CD8-positive, alpha-beta memory T cell (primary cell): Measurements from ENCODE around the gene FBXW4. TPM values are rescaled to one million over a fixed set of nuclear protein-coding genes. Genes with fewer than 3 reads are reported as not detected.

Source experiments
- CTCF ChIA-PET: fragments of 350-600 bp; sonication (Branson Sonifier 250); formaldehyde crosslinking; loops from one replicate; lab custom pipeline; 2021; ENCODE audit warnings: antibody characterized with exemption; lab: Charles Lee
- POLR2A ChIA-PET: fragments of 350-600 bp; sonication (Branson Sonifier 250); formaldehyde crosslinking; loops from one replicate; lab custom pipeline; 2021; ENCODE audit warnings: antibody characterized with exemption; lab: Charles Lee
- DNase-seq, 5 donors: peaks; one replicate each; pipeline versions ENCODE4 v3.0.0 to v3.0.0-alpha.2; 2020 to 2022; ENCODE audit warnings: mixed read lengths in 1 of 5
- H3K27ac ChIP-seq: one replicate; pipeline ENCODE4 v1.7.0; 2013; ENCODE audit warnings: low read depth, mild to moderate bottlenecking, low read length, moderate library complexity
- H3K27me3 ChIP-seq: 2 replicates; pipeline ENCODE4 v1.7.0; 2013; ENCODE audit warnings: low read length, mild to moderate bottlenecking; ENCODE audit not compliant: insufficient read depth, poor library complexity, severe bottlenecking
- H3K36me3 ChIP-seq: 2 replicates; pipeline ENCODE4 v1.7.0; 2013; ENCODE audit warnings: mild to moderate bottlenecking, low read length, moderate library complexity; ENCODE audit not compliant: insufficient read depth
- H3K4me1 ChIP-seq: 2 replicates; pipeline ENCODE4 v1.7.0; 2013; ENCODE audit warnings: mild to moderate bottlenecking, low read length, moderate library complexity; ENCODE audit not compliant: insufficient read depth
- H3K4me3 ChIP-seq: 2 replicates; pipeline ENCODE4 v1.7.0; 2013; ENCODE audit warnings: mild to moderate bottlenecking, low read length
- H3K9me3 ChIP-seq: 2 replicates; pipeline ENCODE4 v1.7.0; 2013; ENCODE audit warnings: mild to moderate bottlenecking, low read length
- H3K27ac Mint-ChIP-seq, 8 donors: one replicate each; pipeline ENCODE4 v1.8.0; 2020 to 2021; ENCODE audit warnings: mixed read lengths in 8 of 8, mild to moderate bottlenecking in 6 of 8, inconsistent platforms in 3 of 8, moderate library complexity in 3 of 8
- H3K27me3 Mint-ChIP-seq, 2 donors: one replicate each; pipeline ENCODE4 v1.8.0; 2020 to 2021; ENCODE audit warnings: mixed read lengths in 2 of 2, mild to moderate bottlenecking in 1 of 2, moderate library complexity in 1 of 2
- H3K36me3 Mint-ChIP-seq, 3 donors: one replicate each; pipeline ENCODE4 v1.8.0; 2020 to 2021; ENCODE audit warnings: mixed read lengths in 3 of 3, inconsistent platforms in 1 of 3, mild to moderate bottlenecking in 1 of 3
- H3K4me1 Mint-ChIP-seq, 3 donors: one replicate each; pipeline ENCODE4 v1.8.0; 2020 to 2021; ENCODE audit warnings: mixed read lengths in 3 of 3, inconsistent platforms in 1 of 3, mild to moderate bottlenecking in 1 of 3
- H3K4me3 Mint-ChIP-seq, 7 donors: one replicate each; pipeline ENCODE4 v1.8.0; 2020 to 2021; ENCODE audit warnings: mixed read lengths in 7 of 7, mild to moderate bottlenecking in 6 of 7, moderate library complexity in 4 of 7, inconsistent platforms in 2 of 7
- H3K9me3 Mint-ChIP-seq, 5 donors: one replicate each; pipeline ENCODE4 v1.8.0; 2020 to 2022; ENCODE audit warnings: mixed read lengths in 5 of 5, mild to moderate bottlenecking in 3 of 5, moderate library complexity in 2 of 5, inconsistent platforms in 1 of 5
- polyA plus RNA-seq: library from polyadenylated mRNA; unstranded; fragments of 300-500 nt; fragmentation: Illumina TruSeq; gene quantifications from one replicate; pipeline ENCODE4 v1.2.3, GENCODE V29; 2021
- total RNA-seq, 2 experiments: library from RNA; stranded (reverse); gene quantifications; one replicate each; pipeline ENCODE4 v1.2.3, GENCODE V29; 2021

Gene FBXW4
- total and polyA plus RNA-seq, 3 experiments from 2014 or later = 13.1 to 54.4 (median 44.2) TPM

GRCh38 chr10:101724446-101724845 lies 29.5 kb upstream of the FBXW4 start:
- Mint-ChIP-seq H3K4me3 (no peak overlapping the region), H3K27ac (no peak overlapping the region), H3K27me3 (peaks cover 3 to 33% of the 10 kb centered on the region in 2 donors), H3K4me1 (no peaks in the 10 kb centered on the region), H3K9me3 (no peaks in the 10 kb centered on the region), H3K36me3 (peaks cover 0 to 1% (median 0%) of the 10 kb centered on the region in 3 donors)
- no peak for DNase-seq
- Histone ChIP-seq H3K9me3 (no peaks in the 10 kb centered on the region), H3K27me3 (no peaks in the 10 kb centered on the region), H3K36me3 (no peaks in the 10 kb centered on the region), H3K4me3 (no peak overlapping the region), H3K27ac (no peak overlapping the region), H3K4me1 (no peaks in the 10 kb centered on the region)
- ChIA-PET CTCF (no interaction called here), POLR2A (no interaction called here)

- no peak overlapping the region for H3K27ac Mint-ChIP-seq
- Histone ChIP-seq H3K36me3 (no peaks in the 10 kb centered on the region), H3K27ac (no peak overlapping the region), H3K4me1 (no peaks in the 10 kb centered on the region), H3K4me3 (no peak overlapping the region), H3K27me3 (no peaks in the 10 kb centered on the region), H3K9me3 (no peaks in the 10 kb centered on the region)
- H3K36me3 Mint-ChIP-seq = peaks cover 0 to 1% (median 0%) of the 10 kb centered on the region in 3 donors
- H3K4me1 Mint-ChIP-seq = no peaks in the 10 kb centered on the region
- H3K4me3 Mint-ChIP-seq = no peak overlapping the region
- CTCF ChIA-PET = interaction anchor here (1.8 kb wide), 1 partner anchor 14 kb away, joined by 5 read pairs; no protein-coding TSS in a partner anchor
- DNase-seq = no peak
- POLR2A ChIA-PET = no interaction called here
- H3K9me3 Mint-ChIP-seq = no peaks in the 10 kb centered on the region
- peaks cover 3 to 36% of the 10 kb centered on the region in 2 donors for H3K27me3 Mint-ChIP-seq
Measured at GRCh38 chr10:101723176-101723575, 28.2 kb upstream of the FBXW4 start.

DNA sequence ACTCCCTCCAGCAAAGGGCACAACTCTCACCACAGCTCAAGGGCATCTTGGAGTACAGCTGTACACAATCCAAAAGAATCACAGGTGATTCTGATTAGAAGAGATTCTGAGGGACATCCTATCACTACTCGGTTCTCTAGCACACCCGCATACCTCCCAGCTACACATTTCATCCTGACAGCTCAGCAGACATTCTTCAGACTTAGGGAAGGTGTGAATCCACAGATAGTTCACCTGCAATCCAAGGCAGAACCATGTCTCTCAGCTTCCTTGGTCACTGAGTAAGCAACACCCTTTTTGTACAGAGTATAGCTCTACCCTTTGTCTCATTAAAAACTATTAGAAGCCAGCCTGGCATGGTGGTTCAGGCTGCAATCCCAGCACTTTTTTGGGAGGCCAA lies 26.8 kb upstream of the FBXW4 start:
- Mint-ChIP-seq H3K4me3 (no peak overlapping the region), H3K27ac (no peak overlapping the region), H3K4me1 (no peaks in the 10 kb centered on the region), H3K36me3 (peaks cover 0 to 1% (median 0%) of the 10 kb centered on the region in 3 donors), H3K27me3 (peaks cover 3 to 36% of the 10 kb centered on the region in 2 donors), H3K9me3 (no peaks in the 10 kb centered on the region)
- no peaks in the 10 kb centered on the region for H3K4me1 ChIP-seq
- H3K27me3 ChIP-seq = no peaks in the 10 kb centered on the region
- H3K36me3 ChIP-seq = no peaks in the 10 kb centered on the region
- H3K9me3 ChIP-seq = no peaks in the 10 kb centered on the region
- no peak overlapping the region for H3K4me3 ChIP-seq
- POLR2A ChIA-PET = no interaction called here
- no peak overlapping the region for H3K27ac ChIP-seq
- no peak for DNase-seq
- CTCF ChIA-PET = interaction anchor here (1.8 kb wide), 1 partner anchor 16 kb away, joined by 5 read pairs; no protein-coding TSS in a partner anchor

DNA sequence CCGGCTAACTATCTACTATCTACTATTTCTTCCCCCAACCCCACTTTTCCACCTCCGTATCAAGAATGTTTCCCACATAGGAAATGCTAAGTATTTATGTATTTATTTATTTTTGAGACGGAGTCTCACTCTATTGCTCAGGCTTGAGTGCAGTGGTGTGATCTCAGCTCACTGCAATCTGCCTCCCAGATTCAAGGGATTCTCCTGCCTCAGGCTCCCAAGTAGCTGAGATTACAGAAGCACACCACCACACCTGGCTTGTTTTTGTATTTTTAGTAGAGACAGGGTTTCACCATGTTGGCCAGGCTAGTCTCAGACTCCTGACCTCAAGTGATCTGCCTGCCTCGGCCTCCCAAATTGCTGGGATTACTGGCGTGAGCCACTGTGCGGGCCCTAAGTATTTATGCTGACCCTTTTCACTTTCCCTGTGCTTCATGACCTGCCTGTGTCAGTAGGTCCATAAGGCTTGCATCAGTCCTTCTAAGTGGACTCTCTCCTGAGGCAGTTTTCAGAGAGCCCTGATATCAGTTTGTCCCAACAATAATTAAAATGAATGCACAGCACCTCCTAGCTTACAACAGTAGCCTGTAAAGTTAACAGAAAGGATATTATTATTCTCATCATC lies 25.7 kb upstream of the FBXW4 start:
- CTCF ChIA-PET = no interaction called here
- no peak overlapping the region for H3K27ac ChIP-seq
- no peaks in the 10 kb centered on the region for H3K27me3 ChIP-seq
- Mint-ChIP-seq H3K9me3 (no peaks in the 10 kb centered on the region), H3K27me3 (peaks cover 3 to 37% of the 10 kb centered on the region in 2 donors), H3K27ac (no peak overlapping the region), H3K36me3 (peaks cover 0 to 1% (median 0%) of the 10 kb centered on the region in 3 donors), H3K4me3 (no peak overlapping the region), H3K4me1 (no peaks in the 10 kb centered on the region)
- POLR2A ChIA-PET = no interaction called here
- no peaks in the 10 kb centered on the region for H3K4me1 ChIP-seq
- no peak for DNase-seq
- H3K4me3 ChIP-seq = no peak overlapping the region
- no peaks in the 10 kb centered on the region for H3K36me3 ChIP-seq
- H3K9me3 ChIP-seq = no peaks in the 10 kb centered on the region

DNA sequence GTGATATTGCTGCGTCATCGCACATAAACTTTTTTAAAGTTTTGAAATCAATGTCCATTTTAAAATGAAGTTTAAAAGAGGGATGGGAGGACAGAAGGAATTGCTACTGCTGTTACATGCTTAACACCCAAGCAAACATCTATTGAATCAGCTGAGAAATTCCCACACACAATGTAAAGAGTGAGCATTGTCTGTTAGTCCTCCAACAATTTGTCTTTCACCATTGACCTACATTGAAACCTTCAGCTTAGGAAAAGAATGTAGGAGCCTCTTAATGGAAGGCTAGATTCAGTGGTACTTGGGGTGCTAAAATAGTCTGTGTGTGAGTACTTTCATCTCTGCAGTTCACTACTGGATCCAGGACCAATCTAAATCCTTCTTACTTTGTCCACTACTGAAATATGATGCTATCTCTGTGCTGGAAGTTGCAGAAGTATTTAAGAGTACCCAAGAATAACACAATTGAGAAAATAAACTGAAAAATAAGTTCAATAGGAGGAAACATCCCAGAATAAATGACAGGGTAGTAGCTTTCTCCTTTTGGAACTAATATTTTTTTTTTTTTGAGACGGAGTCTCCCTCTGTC lies 23.8 kb upstream of the FBXW4 start:
- Histone ChIP-seq H3K27me3 (no peaks in the 10 kb centered on the region), H3K4me3 (no peak overlapping the region), H3K27ac (no peak overlapping the region), H3K4me1 (no peaks in the 10 kb centered on the region), H3K9me3 (no peaks in the 10 kb centered on the region), H3K36me3 (no peaks in the 10 kb centered on the region)
- Mint-ChIP-seq H3K27me3 (peaks cover 3 to 36% of the 10 kb centered on the region in 2 donors), H3K4me3 (no peak overlapping the region), H3K4me1 (no peaks in the 10 kb centered on the region), H3K9me3 (no peaks in the 10 kb centered on the region), H3K36me3 (peaks cover 0 to 1% (median 0%) of the 10 kb centered on the region in 3 donors), H3K27ac (no peak overlapping the region)
- DNase-seq = no peak
- ChIA-PET POLR2A (no interaction called here), CTCF (interaction anchor here (0.6 kb wide), 1 partner anchor 12 kb away, joined by 3 read pairs; no protein-coding TSS in a partner anchor)

DNA sequence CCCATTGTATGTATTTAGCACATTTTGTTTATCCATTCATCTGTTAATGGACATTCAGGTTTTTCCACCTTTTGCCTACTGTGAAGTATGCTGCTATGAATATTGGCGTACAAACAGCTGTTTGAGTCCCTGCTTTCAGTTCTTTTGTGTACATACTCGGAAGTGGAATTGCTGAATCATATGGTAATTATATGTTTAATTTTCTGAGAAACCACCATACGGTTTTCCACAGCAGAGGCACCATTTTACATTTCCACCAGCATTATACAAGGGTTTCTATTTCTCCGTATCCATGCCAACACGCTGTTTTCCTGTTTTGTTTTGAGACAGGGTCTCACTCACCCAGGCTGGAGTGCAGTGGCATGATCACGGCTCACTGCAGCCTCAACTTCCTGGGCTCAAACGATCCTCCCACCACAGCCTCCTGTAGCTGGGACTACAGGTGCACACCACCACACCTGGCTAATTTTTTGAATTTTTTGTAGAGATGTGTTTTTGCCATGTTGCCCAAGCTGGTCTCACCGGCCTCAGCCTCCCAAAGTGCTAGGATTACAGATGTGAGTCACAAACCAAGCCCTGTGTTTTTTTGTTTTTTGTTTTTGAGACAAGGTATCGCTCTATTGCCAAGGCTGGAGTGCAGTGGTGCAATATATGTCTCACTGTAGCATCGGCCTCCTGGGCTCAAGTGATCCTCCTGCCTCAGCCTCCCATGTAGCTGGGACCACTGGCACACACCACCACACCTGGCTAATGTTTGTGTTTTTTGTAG lies 22.1 kb upstream of the FBXW4 start:
- Mint-ChIP-seq H3K4me3 (no peak overlapping the region), H3K36me3 (no peaks in the 10 kb centered on the region), H3K27me3 (peaks cover 3 to 34% of the 10 kb centered on the region in 2 donors), H3K9me3 (no peaks in the 10 kb centered on the region), H3K27ac (no peak overlapping the region), H3K4me1 (no peaks in the 10 kb centered on the region)
- Histone ChIP-seq H3K27ac (no peak overlapping the region), H3K4me3 (no peak overlapping the region), H3K9me3 (no peaks in the 10 kb centered on the region), H3K4me1 (no peaks in the 10 kb centered on the region), H3K27me3 (no peaks in the 10 kb centered on the region), H3K36me3 (no peaks in the 10 kb centered on the region)
- POLR2A ChIA-PET = no interaction called here
- CTCF ChIA-PET = no interaction called here
- DNase-seq = no peak

GRCh38 chr10:101712997-101713396 lies 18.0 kb upstream of the FBXW4 start:
- ChIA-PET POLR2A (no interaction called here), CTCF (no interaction called here)
- H3K9me3 Mint-ChIP-seq = no peaks in the 10 kb centered on the region

DNA sequence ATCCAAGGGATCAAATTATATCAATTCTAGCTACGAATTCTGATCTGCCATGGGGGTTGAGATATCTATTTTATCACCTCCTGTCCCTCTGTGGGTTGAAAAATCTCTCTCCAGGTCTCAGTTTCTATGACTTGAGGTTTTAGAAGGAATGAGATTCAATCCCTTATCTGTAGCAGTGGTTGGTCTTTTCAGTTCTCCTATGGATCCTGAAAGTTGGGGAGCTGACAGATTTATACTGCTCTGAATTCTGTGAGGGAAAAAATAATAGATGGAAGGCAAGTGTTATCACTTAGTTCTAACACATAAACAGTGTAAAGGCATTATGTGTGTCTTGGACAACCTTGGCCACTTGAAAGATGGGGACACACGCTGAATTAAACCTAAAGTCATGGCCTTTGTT lies 15.8 kb upstream of the FBXW4 start:
- Mint-ChIP-seq H3K27me3 (peaks cover 3 to 52% of the 10 kb centered on the region in 2 donors), H3K36me3 (peaks cover 0 to 2% (median 0%) of the 10 kb centered on the region in 3 donors), H3K4me3 (no peak overlapping the region), H3K27ac (no peak overlapping the region), H3K4me1 (peaks cover 0 to 10% (median 6%) of the 10 kb centered on the region in 3 donors), H3K9me3 (no peaks in the 10 kb centered on the region)
- no peaks in the 10 kb centered on the region for H3K4me1 ChIP-seq
- no peak for DNase-seq
- CTCF ChIA-PET = interaction anchor here (1.0 kb wide), 1 partner anchor 31 kb away, joined by 3 read pairs; no protein-coding TSS in a partner anchor
- no peaks in the 10 kb centered on the region for H3K36me3 ChIP-seq
- H3K27me3 ChIP-seq = no peaks in the 10 kb centered on the region
- no peaks in the 10 kb centered on the region for H3K9me3 ChIP-seq
- H3K27ac ChIP-seq = no peak overlapping the region
- no peak overlapping the region for H3K4me3 ChIP-seq
- POLR2A ChIA-PET = no interaction called here

More at GRCh38 chr10:101712997-101713396, 18.0 kb upstream of the FBXW4 start:
- Mint-ChIP-seq H3K4me1 (peaks cover 0 to 8% (median 5%) of the 10 kb centered on the region in 3 donors), H3K36me3 (peaks cover 0 to 2% (median 0%) of the 10 kb centered on the region in 3 donors), H3K4me3 (no peak overlapping the region), H3K27ac (no peak overlapping the region), H3K27me3 (peaks cover 3 to 39% of the 10 kb centered on the region in 2 donors)
- DNase-seq = no peak
- Histone ChIP-seq H3K4me3 (no peak overlapping the region), H3K9me3 (no peaks in the 10 kb centered on the region), H3K27ac (no peak overlapping the region), H3K27me3 (no peaks in the 10 kb centered on the region), H3K4me1 (no peaks in the 10 kb centered on the region), H3K36me3 (no peaks in the 10 kb centered on the region)
